Neural cell (in vitro differentiated cells): ENCODE results near the gene ZDHHC3. TPM values are rescaled to one million over a fixed set of nuclear protein-coding genes. Genes with fewer than 3 reads are reported as not detected.

Source experiments
- H2AFZ ChIP-seq: fragments of 200-600, 300-800 bp; sonication (generic), shearing (Covaris generic); 2 replicates; pipeline ENCODE4 v1.6.0; 2014; ENCODE audit warnings: low read depth, mild to moderate bottlenecking, antibody characterized with exemption, low read length, moderate library complexity
- H3F3A ChIP-seq: fragments of 200-600 bp; shearing (Covaris generic); 2 replicates; pipeline ENCODE4 v1.6.1; 2016; ENCODE audit warnings: mild to moderate bottlenecking, moderate library complexity, mixed read lengths, antibody characterized with exemption, low read length; ENCODE audit not compliant: insufficient read depth, poor library complexity, severe bottlenecking
- H3K27ac ChIP-seq: fragments of 200-600, 300-800 bp; sonication (generic), shearing (Covaris generic); 2 replicates; pipeline ENCODE4 v1.5.1; 2014; ENCODE audit warnings: mild to moderate bottlenecking, low read length, moderate library complexity
- H3K27me3 ChIP-seq: fragments of 300-800, 200-600 bp; sonication (generic), shearing (Covaris generic); 2 replicates; pipeline ENCODE4 v1.6.0; 2014; ENCODE audit warnings: mild to moderate bottlenecking, low read depth, low read length, moderate library complexity; ENCODE audit not compliant: insufficient read depth
- H3K36me3 ChIP-seq: fragments of 300-800, 200-600 bp; sonication (generic), shearing (Covaris generic); 2 replicates; pipeline ENCODE4 v1.5.1; 2014; ENCODE audit warnings: mild to moderate bottlenecking, antibody characterized with exemption, low read length, moderate library complexity; ENCODE audit not compliant: insufficient read depth
- H3K4me2 ChIP-seq: fragments of 300-800, 200-600 bp; sonication (generic), shearing (Covaris generic); 2 replicates; pipeline ENCODE4 v1.6.0; 2014; ENCODE audit warnings: mild to moderate bottlenecking, low read length
- H3K4me3 ChIP-seq: fragments of 300-800, 200-600 bp; sonication (generic), shearing (Covaris generic); 2 replicates; pipeline ENCODE4 v1.5.1; 2014; ENCODE audit warnings: mild to moderate bottlenecking, low read length, moderate library complexity
- H3K79me2 ChIP-seq: fragments of 200-600 bp; shearing (Covaris generic); replicated peaks from 2 replicates; pipeline ENCODE4 v1.6.0; 2014; ENCODE audit warnings: mild to moderate bottlenecking, low read length, moderate library complexity; ENCODE audit not compliant: insufficient read depth
- H3K9ac ChIP-seq: fragments of 300-800, 200-600 bp; sonication (generic), shearing (Covaris generic); 2 replicates; pipeline ENCODE4 v1.6.1; 2016; ENCODE audit warnings: mild to moderate bottlenecking, low read length, mixed read lengths
- H3K9me2 ChIP-seq: fragments of 200-600 bp; shearing (Covaris generic); 2 replicates; pipeline ENCODE4 v1.6.1; 2016; ENCODE audit warnings: mild to moderate bottlenecking, low read length, mixed read lengths; ENCODE audit not compliant: insufficient read depth
- H3K9me3 ChIP-seq: fragments of 200-600, 300-800 bp; sonication (generic), shearing (Covaris generic); 2 replicates; pipeline ENCODE4 v1.6.1; 2016; ENCODE audit warnings: mild to moderate bottlenecking, mixed run types, low read length, moderate library complexity, mixed read lengths
- H4K20me1 ChIP-seq: fragments of 200-600 bp; shearing (Covaris generic); 2 replicates; pipeline ENCODE4 v1.6.1; 2016; ENCODE audit warnings: mild to moderate bottlenecking, mixed run types; ENCODE audit not compliant: insufficient read depth
- CTCF ChIP-seq: fragments of 450-650 bp; IDR thresholded peaks from 2 replicates; pipeline ENCODE4 v1.5.1; 2014; ENCODE audit warnings: antibody characterized with exemption, mild to moderate bottlenecking, moderate library complexity; ENCODE audit not compliant: poor library complexity, severe bottlenecking
- EP300 ChIP-seq: fragments of 450-650 bp; conservative IDR thresholded peaks from 2 replicates; pipeline ENCODE4 v1.6.1; 2014; ENCODE audit warnings: antibody characterized with exemption, mild to moderate bottlenecking, moderate library complexity; ENCODE audit not compliant: poor library complexity, severe bottlenecking
- EZH2 ChIP-seq: fragments of 200-600, 300-800 bp; shearing (Covaris generic), sonication (generic); IDR thresholded peaks from 2 replicates; pipeline ENCODE4 v1.6.1; 2014; ENCODE audit warnings: antibody characterized with exemption, low read length, borderline replicate concordance, mild to moderate bottlenecking; ENCODE audit not compliant: insufficient read depth, poor library complexity, severe bottlenecking
- MXI1 ChIP-seq: fragments of 450-650 bp; conservative IDR thresholded peaks from 2 replicates; pipeline ENCODE4 v1.6.1; 2014; ENCODE audit warnings: antibody characterized with exemption, mild to moderate bottlenecking; ENCODE audit not compliant: poor library complexity, severe bottlenecking
- POLR2AphosphoS5 ChIP-seq: IDR thresholded peaks from 2 replicates; pipeline ENCODE4 v1.6.1; 2012
- RAD21 ChIP-seq: fragments of 450-650 bp; conservative IDR thresholded peaks from 2 replicates; pipeline ENCODE4 v1.6.1; 2014; ENCODE audit warnings: antibody characterized with exemption, mild to moderate bottlenecking, moderate library complexity
- SMC3 ChIP-seq: fragments of 450-650 bp; conservative IDR thresholded peaks from 2 replicates; pipeline ENCODE4 v1.6.1; 2014; ENCODE audit warnings: antibody characterized with exemption, mild to moderate bottlenecking, moderate library complexity; ENCODE audit not compliant: poor library complexity
- TAF1 ChIP-seq: IDR thresholded peaks from 2 replicates; pipeline ENCODE4 v1.6.1; 2012; ENCODE audit warnings: low read depth
- polyA plus RNA-seq: library from polyadenylated mRNA; depleted of rRNA; stranded (reverse); fragments of >200 nt; gene quantifications from 2 replicates; pipeline ENCODE4 v1.2.3, GENCODE V29; 2014
- TF ChIP-seq, protein P1 (sequence below): IDR thresholded peaks from 2 replicates; pipeline ENCODE4 v1.6.1; 2012; ENCODE audit warnings: borderline replicate concordance

The ZDHHC3 gene
- polyA plus RNA-seq, 1 donor from 2014 or later, result 35.8 TPM

DNA sequence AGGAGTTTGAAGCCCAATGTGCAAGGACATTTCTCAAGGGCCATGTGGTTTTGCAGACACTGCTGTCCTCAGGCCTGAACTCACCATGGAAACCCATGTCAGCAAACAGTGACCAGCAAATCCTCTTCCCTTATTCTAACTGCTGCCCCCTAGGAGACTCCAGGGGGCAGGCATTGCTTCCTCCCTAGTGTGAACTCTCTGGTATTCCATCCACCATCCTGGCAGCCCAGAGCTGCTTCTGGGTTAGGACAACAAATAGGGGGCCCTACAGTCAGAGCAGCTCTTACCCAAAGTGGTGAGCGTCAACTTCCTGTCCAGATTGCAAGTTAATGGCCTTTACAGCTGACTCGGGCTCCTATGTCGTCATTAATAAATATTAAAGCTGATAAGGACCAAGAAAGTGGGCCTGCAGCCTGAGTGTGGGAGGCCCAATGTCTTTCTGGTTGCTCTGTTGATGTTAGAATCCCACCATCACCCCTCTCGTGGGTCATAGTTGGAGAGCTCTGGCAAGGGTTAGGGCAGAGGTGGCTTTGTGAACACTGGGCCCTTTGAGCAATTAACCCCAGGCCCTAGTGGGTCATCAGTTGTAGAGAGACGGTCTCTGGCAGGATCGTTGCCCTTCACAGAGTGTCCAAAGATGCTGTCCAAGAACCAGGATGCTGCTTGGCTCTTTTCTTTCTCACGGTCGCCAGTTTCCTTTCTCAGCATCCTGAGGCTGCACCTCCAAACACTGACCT is 60.1 kb downstream of the ZDHHC3 start:
- Histone ChIP-seq H3F3A (no peaks in the 10 kb centered on the region), H2AFZ (no peak overlapping the region), H3K9me3 (no peaks in the 10 kb centered on the region), H3K79me2 (no peaks in the 10 kb centered on the region), H3K27me3 (no peaks in the 10 kb centered on the region), H3K4me3 (no peak overlapping the region), H4K20me1 (no peaks in the 10 kb centered on the region), H3K27ac (no peak overlapping the region), H3K36me3 (no peaks in the 10 kb centered on the region), H3K9ac (no peak overlapping the region), H3K4me2 (no peak overlapping the region), H3K9me2 (no peaks in the 10 kb centered on the region)
- TF ChIP-seq TAF1 (no peak), EZH2 (no peak), SMC3 (no peak), CTCF (no peak), POLR2AphosphoS5 (no peak), EP300 (no peak), RAD21 (no peak), MXI1 (no peak)
- TF ChIP-seq, protein P1, sequence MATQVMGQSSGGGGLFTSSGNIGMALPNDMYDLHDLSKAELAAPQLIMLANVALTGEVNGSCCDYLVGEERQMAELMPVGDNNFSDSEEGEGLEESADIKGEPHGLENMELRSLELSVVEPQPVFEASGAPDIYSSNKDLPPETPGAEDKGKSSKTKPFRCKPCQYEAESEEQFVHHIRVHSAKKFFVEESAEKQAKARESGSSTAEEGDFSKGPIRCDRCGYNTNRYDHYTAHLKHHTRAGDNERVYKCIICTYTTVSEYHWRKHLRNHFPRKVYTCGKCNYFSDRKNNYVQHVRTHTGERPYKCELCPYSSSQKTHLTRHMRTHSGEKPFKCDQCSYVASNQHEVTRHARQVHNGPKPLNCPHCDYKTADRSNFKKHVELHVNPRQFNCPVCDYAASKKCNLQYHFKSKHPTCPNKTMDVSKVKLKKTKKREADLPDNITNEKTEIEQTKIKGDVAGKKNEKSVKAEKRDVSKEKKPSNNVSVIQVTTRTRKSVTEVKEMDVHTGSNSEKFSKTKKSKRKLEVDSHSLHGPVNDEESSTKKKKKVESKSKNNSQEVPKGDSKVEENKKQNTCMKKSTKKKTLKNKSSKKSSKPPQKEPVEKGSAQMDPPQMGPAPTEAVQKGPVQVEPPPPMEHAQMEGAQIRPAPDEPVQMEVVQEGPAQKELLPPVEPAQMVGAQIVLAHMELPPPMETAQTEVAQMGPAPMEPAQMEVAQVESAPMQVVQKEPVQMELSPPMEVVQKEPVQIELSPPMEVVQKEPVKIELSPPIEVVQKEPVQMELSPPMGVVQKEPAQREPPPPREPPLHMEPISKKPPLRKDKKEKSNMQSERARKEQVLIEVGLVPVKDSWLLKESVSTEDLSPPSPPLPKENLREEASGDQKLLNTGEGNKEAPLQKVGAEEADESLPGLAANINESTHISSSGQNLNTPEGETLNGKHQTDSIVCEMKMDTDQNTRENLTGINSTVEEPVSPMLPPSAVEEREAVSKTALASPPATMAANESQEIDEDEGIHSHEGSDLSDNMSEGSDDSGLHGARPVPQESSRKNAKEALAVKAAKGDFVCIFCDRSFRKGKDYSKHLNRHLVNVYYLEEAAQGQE, result no peak

GRCh38 chr3:44914936-44915335 is 61.0 kb downstream of the ZDHHC3 start:
- Histone ChIP-seq H3K36me3 (no peaks in the 10 kb centered on the region), H3K9me2 (no peaks in the 10 kb centered on the region), H3K4me2 (no peak overlapping the region), H4K20me1 (no peaks in the 10 kb centered on the region), H3K79me2 (no peaks in the 10 kb centered on the region), H3K27me3 (no peaks in the 10 kb centered on the region), H3K4me3 (no peak overlapping the region), H2AFZ (no peak overlapping the region), H3F3A (no peaks in the 10 kb centered on the region), H3K27ac (no peak overlapping the region), H3K9ac (no peak overlapping the region), H3K9me3 (no peaks in the 10 kb centered on the region)
- TF ChIP-seq CTCF, result no peak
- TF ChIP-seq EZH2, result no peak
- no peak for TF ChIP-seq RAD21
- no peak for TF ChIP-seq MXI1
- TF ChIP-seq TAF1, result no peak
- TF ChIP-seq POLR2AphosphoS5, result no peak
- no peak for TF ChIP-seq EP300
- TF ChIP-seq, protein P1, result no peak
- TF ChIP-seq SMC3, result no peak
